Measurements from ENCODE around the gene ALDH3A2.
"Not testable (repeated sequence)": the region's sequence is repeated elsewhere in the genome, so short reads cannot be mapped to it uniquely, and the experiment has no call there.

ALDH3A2 gene

DNA sequence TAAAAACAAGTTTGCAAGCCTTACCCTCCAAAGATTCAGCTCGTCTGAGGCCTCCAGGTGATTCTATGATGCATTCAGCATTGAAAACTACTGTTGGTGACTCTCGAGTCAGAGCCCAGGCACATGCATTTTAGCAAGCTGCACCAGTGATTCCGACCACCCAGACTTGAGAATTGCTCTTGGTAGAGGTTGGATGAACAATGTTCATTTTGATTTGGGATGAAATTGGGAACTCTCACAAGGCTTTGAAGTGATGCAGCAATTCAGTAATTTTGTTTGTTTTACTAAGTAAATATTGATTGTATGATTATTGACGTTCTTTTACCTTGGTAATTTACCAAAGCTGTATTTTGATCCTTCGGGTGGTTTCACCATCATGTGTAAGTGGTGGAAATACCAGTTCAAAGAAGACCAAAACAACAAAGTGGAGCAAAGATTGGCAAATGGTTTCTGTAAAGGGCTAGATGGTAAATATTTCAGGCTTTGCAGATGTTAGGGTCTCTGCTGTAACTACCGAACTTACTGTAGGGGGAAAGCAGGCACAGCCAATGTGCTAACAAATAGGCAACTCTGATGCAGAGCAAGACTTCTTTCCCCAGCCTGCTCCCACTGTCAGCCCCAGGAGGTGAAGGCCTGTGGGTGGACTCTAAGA is 11.8 kb downstream of the ALDH3A2 start:
- Mint-ChIP-seq H3K36me3 (peaks cover 44% of the 10 kb centered on the region), H3K27me3 (no peaks in the 10 kb centered on the region), H3K9me3 (no peaks in the 10 kb centered on the region), H3K4me1 (peaks cover 5% of the 10 kb centered on the region), H3K4me3 (no peak overlapping the region), H3K27ac (no peak overlapping the region)
- no peak for ATAC-seq

DNA sequence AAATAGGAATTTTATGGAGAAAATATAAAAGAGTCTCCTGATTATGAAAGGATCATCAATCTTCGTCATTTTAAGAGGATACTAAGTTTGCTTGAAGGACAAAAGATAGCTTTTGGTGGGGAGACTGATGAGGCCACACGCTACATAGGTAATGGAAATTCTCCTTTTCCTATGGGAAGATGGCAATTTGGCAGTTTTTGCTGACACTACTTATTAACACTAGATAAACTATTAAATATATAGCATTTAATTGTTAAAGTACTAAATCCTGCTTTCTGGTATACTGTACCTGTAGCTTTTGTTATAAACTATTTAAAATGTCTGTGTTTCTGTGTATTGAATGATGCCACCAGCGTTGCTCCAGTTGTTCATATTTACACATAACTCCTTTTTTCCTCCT is 12.6 kb downstream of the ALDH3A2 start:
- Mint-ChIP-seq H3K4me3 (no peak overlapping the region), H3K4me1 (peaks cover 2% of the 10 kb centered on the region), H3K27ac (no peak overlapping the region), H3K9me3 (no peaks in the 10 kb centered on the region), H3K36me3 (peaks cover 44% of the 10 kb centered on the region), H3K27me3 (no peaks in the 10 kb centered on the region)
- no peak for ATAC-seq

DNA sequence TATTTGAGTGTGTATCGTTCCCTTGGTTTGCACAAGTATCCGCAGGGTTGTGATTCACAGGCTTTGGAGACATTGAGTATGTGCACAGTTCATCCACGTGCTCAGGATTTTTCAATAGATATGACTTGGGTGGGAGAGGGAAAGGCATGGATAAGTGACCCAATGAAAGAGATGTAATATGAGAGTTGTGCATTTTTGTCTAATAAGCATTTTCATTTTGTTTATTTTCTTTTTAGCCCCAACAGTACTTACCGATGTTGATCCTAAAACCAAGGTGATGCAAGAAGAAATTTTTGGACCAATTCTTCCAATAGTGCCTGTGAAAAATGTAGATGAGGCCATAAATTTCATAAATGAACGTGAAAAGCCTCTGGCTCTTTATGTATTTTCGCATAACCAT is 14.5 kb downstream of the ALDH3A2 start:
- Mint-ChIP-seq H3K9me3 (no peaks in the 10 kb centered on the region), H3K27ac (no peak overlapping the region), H3K4me1 (no peaks in the 10 kb centered on the region), H3K27me3 (no peaks in the 10 kb centered on the region), H3K36me3 (peaks cover 41% of the 10 kb centered on the region), H3K4me3 (no peak overlapping the region)
- no peak for ATAC-seq

DNA sequence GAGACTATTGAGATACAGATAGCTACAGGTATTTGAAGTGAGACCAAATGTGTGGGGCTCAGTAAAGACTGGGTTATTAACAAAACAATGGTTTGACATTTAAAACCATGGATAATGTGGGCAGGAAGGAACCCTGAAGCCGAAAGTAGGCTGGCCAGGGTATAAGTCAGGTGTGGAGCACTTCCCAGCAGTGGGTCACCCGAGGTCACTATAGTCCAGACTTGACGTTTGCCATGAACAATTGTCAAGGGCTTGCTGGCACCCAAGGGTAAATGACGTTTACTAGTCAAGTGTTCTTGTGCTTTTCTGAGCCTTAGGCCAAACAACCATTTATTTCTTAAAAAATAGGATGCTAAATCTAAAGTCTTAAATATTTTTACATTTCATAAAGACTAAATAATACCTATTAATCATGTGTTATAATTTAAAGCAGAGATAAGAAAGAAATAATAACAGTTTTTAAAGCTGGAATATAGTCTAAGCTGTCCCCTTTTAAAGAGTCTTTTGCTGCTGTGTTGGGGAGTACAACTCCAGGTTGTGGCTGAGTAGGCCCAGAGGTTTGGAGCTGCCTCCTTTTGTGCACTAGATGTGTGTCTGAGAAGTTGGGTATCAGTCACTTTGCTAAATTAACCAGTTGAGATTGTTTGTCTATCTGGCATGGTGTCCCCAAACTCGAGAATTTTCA is 15.7 kb downstream of the ALDH3A2 start:
- H3K9me3 Mint-ChIP-seq: no peaks in the 10 kb centered on the region
- H3K4me1 Mint-ChIP-seq: no peaks in the 10 kb centered on the region
- no peak overlapping the region for H3K4me3 Mint-ChIP-seq
- no peaks in the 10 kb centered on the region for H3K27me3 Mint-ChIP-seq
- ATAC-seq: no peak
- peaks cover 41% of the 10 kb centered on the region for H3K36me3 Mint-ChIP-seq
- no peak overlapping the region for H3K27ac Mint-ChIP-seq

DNA sequence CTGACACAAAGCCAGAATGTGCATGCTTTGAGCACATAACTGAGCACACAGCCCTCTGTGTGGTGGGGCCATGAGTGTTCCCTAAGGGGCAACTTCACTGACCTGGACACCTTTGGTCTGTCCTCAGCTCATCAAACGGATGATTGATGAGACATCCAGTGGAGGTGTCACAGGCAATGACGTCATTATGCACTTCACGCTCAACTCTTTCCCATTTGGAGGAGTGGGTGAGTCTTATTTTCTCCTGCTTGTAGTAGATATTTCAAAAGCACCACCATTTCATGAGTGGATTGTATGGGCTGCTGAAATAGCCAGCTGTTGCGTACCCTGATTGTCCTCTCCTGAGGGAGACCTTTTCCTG is 16.2 kb downstream of the ALDH3A2 start:
- Mint-ChIP-seq H3K27ac (no peak overlapping the region), H3K4me1 (no peaks in the 10 kb centered on the region), H3K9me3 (no peaks in the 10 kb centered on the region), H3K36me3 (peaks cover 41% of the 10 kb centered on the region), H3K4me3 (no peak overlapping the region), H3K27me3 (no peaks in the 10 kb centered on the region)
- ATAC-seq: no peak

DNA sequence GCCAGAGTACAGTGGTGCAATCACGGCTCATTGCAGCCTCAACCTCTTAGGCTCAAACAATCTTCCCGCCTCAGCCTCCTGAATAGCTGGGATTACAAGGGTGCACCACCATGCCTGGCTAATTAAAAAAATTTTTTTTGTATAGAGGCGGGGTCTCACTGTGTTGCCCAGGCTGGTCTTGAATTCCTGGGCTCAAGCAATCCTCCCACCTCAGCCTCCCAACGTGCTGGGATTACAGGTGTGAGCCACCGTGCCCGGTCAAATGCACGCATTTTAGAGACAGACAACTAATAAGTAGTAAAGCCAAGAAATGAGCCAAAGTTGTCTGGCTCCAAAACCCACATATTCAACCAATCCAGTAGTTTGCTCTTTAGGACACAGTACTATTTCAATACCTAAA is 21.1 kb downstream of the ALDH3A2 start:
- peaks cover 41% of the 10 kb centered on the region for H3K36me3 Mint-ChIP-seq

DNA sequence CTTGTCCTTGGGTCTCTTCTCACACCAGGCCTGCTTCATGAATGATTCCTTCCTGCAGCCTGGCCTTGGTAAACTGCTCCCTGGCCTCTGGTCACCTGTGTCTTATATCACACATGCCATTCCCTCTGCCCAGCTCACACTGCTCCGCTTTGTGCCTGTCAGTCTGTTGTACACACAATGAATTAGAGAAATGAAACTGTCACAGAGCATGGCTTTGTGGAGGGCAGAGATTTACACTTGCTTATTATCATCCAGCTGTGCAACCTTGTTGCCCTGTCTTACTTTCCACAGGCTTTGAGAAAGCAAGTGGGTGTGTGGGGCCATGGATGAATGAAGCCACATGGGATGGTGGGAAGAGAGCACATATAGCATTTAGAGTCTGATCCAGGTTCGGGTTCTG is 22.4 kb downstream of the ALDH3A2 start:
- peak; percentile 79 for ATAC-seq
- H3K36me3 Mint-ChIP-seq: peaks cover 39% of the 10 kb centered on the region
- H3K9me3 Mint-ChIP-seq: no peaks in the 10 kb centered on the region
- H3K4me3 Mint-ChIP-seq: no peak overlapping the region
- no peaks in the 10 kb centered on the region for H3K27me3 Mint-ChIP-seq
- no peak overlapping the region for H3K27ac Mint-ChIP-seq
- peaks cover 12% of the 10 kb centered on the region for H3K4me1 Mint-ChIP-seq

More for the DNA sequence above, 21.1 kb downstream of the ALDH3A2 start:
- not testable (repeated sequence) for H3K4me3 Mint-ChIP-seq, H3K27ac Mint-ChIP-seq, ATAC-seq, H3K27me3 Mint-ChIP-seq, H3K9me3 Mint-ChIP-seq
- H3K4me1 Mint-ChIP-seq: peaks cover 12% of the 10 kb centered on the region

DNA sequence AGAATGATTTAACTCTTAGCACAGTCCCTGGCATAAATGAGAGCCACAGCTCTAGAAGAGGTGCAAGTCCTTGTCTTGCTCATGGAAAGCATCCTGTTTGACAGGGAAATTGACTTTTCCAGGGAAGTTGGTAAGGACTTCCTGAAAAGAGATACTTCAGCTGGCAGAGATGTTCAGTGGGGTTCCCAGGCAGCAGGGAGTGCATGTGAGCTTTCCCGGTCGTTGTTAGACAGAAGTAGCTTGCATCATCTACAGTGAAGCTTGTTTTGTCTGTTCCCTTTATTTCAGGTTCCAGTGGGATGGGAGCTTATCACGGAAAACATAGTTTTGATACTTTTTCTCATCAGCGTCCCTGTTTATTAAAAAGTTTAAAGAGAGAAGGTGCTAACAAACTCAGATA is 22.9 kb downstream of the ALDH3A2 start:
- peaks cover 40% of the 10 kb centered on the region for H3K36me3 Mint-ChIP-seq
- ATAC-seq: no peak
- H3K9me3 Mint-ChIP-seq: no peaks in the 10 kb centered on the region
- peaks cover 12% of the 10 kb centered on the region for H3K4me1 Mint-ChIP-seq
- no peak overlapping the region for H3K27ac Mint-ChIP-seq
- no peak overlapping the region for H3K4me3 Mint-ChIP-seq
- no peaks in the 10 kb centered on the region for H3K27me3 Mint-ChIP-seq

DNA sequence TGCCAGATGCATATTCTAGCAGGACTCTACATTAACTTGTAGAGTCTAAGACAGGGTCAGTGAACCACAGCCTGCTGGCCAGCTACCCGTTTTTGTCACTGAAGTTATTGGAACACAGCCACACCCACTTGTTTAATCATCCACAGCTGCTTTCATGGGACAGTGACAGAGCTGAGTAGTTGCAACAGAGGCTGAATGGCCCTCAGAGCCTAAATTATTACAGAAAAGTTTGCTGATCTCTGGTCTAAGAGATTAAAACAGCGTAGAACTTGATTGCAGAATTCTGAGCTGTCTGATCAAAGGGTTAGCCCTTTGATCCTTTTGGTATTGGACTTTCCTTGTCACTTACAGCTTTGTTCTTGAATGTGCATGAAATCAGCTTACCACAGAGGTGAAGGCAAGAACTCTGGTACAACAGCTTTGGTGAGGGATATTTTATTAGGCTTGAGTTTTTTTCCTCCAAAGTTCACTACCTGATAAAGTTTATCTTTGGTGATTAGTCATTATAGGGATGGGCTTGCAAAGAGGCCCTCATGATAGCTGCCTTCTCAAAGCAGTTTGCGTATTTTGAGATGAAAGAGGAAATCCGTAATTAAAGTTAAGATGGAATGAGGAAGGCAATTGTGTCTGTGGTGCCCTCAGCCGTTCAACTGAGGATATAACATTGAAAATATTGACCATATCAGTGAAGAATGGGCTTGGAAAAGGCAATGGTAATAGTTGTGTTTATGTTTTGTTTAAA is 23.6 kb downstream of the ALDH3A2 start:
- no peak for ATAC-seq
- no peaks in the 10 kb centered on the region for H3K27me3 Mint-ChIP-seq
- no peak overlapping the region for H3K4me3 Mint-ChIP-seq
- no peaks in the 10 kb centered on the region for H3K9me3 Mint-ChIP-seq
- H3K4me1 Mint-ChIP-seq: peaks cover 12% of the 10 kb centered on the region
- peaks cover 40% of the 10 kb centered on the region for H3K36me3 Mint-ChIP-seq
- no peak overlapping the region for H3K27ac Mint-ChIP-seq

DNA sequence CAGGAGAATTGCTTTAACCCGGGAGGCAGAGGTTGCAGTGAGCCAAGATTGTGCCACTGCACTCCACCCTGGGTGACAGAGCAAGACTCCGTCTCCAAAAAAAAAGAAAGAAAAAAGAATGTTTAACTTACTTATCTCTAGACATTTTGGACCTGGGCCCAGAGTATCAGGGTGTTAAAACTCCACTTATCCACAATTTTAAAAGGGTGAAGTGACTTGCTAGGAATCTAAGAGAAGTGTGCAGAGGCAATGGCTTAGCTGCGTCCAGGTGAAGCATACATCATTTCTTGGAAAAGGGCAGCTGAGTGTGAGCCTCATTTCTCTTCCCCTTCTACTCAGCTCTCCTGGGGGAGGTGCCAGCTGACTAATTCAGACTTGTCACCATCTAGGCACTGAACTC is 25.1 kb downstream of the ALDH3A2 start:
- H3K27ac Mint-ChIP-seq: no peak overlapping the region
- no peaks in the 10 kb centered on the region for H3K27me3 Mint-ChIP-seq
- H3K9me3 Mint-ChIP-seq: no peaks in the 10 kb centered on the region
- no peak for ATAC-seq
- peaks cover 40% of the 10 kb centered on the region for H3K36me3 Mint-ChIP-seq
- H3K4me3 Mint-ChIP-seq: no peak overlapping the region
- H3K4me1 Mint-ChIP-seq: peaks cover 12% of the 10 kb centered on the region

DNA sequence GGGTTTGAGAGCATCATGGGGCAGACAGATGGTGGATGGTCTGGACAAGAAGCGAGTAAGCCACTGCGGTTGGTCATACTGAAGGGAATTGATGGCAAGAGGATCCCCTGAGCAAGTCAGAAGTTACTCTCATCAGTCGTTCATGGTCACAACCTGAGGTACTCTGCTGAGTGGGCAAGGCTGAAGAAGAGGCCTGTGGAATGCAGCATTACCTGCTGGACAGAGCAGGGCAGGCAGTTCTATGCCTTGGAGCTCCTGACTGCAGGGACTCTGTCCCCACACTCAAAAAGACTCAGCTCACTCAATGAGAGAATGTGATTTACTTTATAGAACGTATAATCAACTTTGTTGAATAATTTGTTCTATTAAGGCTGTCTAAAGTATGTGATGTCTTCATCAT is 28.3 kb downstream of the ALDH3A2 start:
- H3K9me3 Mint-ChIP-seq: no peaks in the 10 kb centered on the region
- no peaks in the 10 kb centered on the region for H3K27me3 Mint-ChIP-seq
- H3K4me1 Mint-ChIP-seq: no peaks in the 10 kb centered on the region
- no peak overlapping the region for H3K4me3 Mint-ChIP-seq
- no peak overlapping the region for H3K27ac Mint-ChIP-seq
- peaks cover 21% of the 10 kb centered on the region for H3K36me3 Mint-ChIP-seq
- no peak for ATAC-seq

DNA sequence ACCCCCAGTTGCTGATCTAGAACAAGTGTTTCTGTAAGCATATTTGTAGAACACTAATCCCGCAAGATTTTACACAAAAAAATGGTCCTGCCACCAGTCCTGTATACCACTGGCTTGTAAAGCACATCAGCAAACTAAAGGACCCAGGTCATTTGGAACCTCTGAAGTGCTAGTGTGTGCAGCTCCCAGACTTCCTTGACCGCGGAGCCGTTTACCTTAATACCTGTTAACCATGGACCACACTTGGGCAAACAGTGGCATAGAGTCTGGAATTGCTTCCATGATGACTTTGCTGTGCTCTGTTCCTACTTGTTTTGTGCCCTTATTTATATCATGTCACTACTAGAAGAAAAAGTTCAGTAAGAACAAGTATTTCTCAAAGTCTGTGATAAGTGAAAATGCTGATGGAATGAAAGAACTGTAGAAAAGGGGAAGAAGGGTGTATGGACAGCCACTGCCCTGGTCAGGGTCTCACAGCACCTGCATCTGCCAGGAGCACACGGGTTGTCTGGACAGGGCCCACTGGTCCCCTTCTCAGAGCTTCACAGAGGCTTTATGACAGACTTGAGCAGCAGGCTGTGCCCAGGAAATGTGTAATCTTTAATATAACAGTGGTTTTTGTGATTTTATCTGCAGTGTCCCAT is 29.3 kb downstream of the ALDH3A2 start:
- H3K27ac Mint-ChIP-seq: no peak overlapping the region
- no peaks in the 10 kb centered on the region for H3K9me3 Mint-ChIP-seq
- H3K27me3 Mint-ChIP-seq: no peaks in the 10 kb centered on the region
- no peak overlapping the region for H3K4me3 Mint-ChIP-seq
- no peaks in the 10 kb centered on the region for H3K4me1 Mint-ChIP-seq
- peaks cover 12% of the 10 kb centered on the region for H3K36me3 Mint-ChIP-seq
- no peak for ATAC-seq

DNA sequence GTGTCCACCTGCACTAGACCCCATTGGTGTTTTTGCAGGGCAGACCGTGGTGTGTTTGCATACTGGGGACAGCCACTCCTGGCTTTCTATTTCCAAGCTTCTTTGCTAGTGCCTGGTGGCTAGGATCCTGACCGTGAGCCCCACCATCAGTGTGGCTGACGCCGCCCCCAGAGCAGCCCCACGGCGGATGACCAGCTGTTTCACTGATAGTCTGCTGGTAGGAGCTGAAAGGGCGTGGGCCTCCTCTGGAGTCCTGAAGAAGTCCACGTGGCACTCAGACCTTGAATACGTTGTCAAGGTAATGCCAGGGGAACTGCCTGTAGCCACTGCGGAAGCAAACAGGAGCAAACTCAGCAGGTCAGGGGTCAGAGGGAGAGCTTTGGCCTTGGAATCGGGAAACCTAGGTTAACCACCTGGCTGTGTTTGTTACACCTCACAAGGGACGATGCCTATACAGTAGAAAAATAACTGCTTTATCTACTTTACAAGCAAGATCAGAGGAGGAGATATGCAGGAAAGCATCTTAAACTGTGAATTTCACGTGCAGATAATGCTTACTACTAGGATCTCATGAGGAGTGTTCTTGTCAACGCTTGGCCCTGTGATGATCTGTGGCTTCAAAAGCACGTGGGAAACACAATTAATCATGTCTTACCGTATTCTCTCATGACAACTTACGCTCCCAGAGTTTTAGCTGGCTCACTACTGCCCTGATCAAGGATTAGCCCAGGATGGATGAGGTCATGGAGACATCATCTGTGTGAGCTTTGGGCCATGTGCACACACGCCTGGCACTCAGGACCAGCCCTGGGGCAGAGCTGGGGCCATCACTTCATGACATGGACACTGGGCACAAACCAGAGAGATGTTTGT is 30.3 kb downstream of the ALDH3A2 start:
- Mint-ChIP-seq H3K9me3 (no peaks in the 10 kb centered on the region), H3K36me3 (peaks cover 12% of the 10 kb centered on the region), H3K27me3 (no peaks in the 10 kb centered on the region), H3K4me3 (no peak overlapping the region), H3K27ac (no peak overlapping the region), H3K4me1 (no peaks in the 10 kb centered on the region)
- no peak for ATAC-seq

DNA sequence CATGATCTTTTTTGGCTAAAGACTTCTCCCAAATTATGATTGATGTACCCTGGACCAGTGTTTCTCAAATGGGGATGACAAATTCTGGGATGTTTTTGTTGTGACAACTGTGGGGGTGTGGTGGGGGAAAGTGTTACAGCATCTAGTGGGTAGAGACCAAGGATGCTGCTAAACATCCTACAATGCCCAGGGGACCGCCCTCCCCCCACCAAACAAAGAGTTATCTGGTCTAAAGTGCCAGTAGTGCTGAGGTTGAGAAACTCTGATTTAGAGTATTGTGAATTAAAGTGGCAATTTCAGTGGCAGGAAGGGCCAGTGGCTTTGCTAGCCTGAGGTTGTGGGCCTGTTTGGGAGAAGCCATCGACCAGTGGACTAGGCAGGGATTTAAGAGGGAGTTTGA is 34.6 kb downstream of the ALDH3A2 start:
- H3K36me3 Mint-ChIP-seq: peaks cover 8% of the 10 kb centered on the region
- peaks cover 12% of the 10 kb centered on the region for H3K27me3 Mint-ChIP-seq
- H3K4me1 Mint-ChIP-seq: no peaks in the 10 kb centered on the region
- no peak for ATAC-seq
- no peak overlapping the region for H3K4me3 Mint-ChIP-seq
- H3K27ac Mint-ChIP-seq: no peak overlapping the region
- H3K9me3 Mint-ChIP-seq: no peaks in the 10 kb centered on the region
